DMS53 (cell line): Measurements from ENCODE around the gene GPR153.

ENCODE experiments used
- DNase-seq: peaks from one replicate; lab custom pipeline; 2025; lab: John Stamatoyannopoulos, UW

The GPR153 gene

DNA sequence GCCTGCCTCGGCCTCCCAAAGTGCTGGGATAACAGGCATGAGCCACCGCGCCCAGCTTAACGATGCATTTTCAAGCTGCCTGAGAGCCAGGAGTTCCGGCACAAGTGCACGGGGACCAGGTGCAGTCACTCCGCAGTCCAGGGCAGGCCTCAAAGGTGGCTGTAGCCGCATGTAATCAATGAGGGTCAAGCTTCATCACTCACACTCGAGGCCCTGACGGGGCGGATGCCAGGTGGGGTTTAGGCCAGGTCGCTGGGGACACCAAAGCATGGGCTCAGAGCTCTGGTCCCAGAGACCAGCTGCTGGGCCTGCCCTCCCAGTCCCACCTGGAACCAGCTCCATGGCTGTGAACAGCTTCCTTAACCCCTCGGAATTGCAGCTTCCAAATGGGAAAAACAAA lies 26.1 kb upstream of the GPR153 start:
- no peak for DNase-seq

- DNase-seq = no peak
Observed at GRCh38 chr1:6286266-6286665, 25.4 kb upstream of the GPR153 start.

DNA sequence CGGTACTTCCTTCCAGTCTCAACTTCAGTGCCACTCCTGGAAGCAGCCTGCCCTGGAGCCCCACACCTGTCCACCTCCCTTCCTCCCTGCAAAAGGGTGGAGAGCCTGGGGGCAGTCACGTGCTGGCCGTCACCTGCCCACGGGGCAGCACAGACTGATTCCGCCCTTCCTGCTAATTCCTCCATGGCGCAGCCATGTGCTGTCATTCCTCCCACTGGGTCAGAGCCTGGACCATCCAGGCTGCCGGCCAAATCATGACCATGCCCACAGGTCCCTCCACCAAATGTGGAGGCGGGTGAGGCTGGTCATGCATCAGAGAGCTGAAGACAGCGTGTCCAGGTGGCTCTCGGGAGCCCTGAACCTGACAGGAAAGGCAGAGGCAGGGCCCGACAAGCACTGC lies 24.4 kb upstream of the GPR153 start:
- no peak for DNase-seq

GRCh38 chr1:6282577-6283270 lies 21.8 kb upstream of the GPR153 start:
- DNase-seq = no peak

DNA sequence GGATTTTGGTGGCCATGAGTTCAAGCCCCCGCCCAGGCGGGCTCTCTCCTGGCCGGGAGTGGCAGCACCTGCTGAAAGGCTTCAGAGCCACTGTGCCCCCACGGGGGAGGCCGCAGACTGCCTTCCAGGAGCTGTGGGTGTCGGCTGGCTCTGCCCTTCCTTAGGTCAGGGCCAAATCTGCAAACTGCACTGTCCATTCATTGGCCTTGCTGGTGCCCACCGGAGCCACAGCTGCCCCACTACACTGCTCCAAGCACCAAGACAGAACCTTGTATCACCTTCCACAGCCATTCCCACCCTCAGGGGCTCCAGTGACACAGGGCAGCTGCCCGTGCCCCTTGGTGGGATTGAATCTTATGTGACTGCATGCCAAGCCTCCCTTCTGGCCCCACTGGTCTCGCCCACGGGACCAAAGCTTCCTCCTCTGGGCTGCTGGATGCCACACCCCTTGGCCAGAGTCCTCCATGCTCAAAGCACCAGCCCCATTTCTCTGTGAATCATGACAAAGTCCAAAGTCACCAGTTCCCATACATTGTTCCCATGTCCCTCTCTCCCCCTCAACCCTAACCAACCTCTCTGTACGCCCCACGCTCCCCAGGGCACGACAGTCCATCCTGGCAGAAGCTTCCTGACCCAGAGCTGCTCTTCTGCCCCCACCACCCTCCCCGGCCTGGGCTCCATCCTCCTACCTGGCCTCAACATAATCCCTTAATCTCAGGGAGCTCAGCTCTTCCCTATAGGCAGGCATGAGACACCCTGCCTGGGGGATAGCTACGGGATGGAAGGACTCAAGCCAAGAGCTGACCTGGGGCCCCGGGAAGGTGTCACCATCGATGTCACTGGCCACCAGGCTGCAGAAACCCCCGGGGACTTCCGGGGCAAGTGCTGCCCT lies 20.9 kb upstream of the GPR153 start:
- no peak for DNase-seq

- peak; percentile 40 for DNase-seq
Observed at GRCh38 chr1:6280761-6281451, 20.0 kb upstream of the GPR153 start.

GRCh38 chr1:6279613-6280383 lies 18.9 kb upstream of the GPR153 start:
- no peak for DNase-seq

- no peak for DNase-seq
Observed at GRCh38 chr1:6279066-6279465, 18.2 kb upstream of the GPR153 start.

GRCh38 chr1:6278263-6278662 lies 17.4 kb upstream of the GPR153 start:
- DNase-seq = no peak

DNA sequence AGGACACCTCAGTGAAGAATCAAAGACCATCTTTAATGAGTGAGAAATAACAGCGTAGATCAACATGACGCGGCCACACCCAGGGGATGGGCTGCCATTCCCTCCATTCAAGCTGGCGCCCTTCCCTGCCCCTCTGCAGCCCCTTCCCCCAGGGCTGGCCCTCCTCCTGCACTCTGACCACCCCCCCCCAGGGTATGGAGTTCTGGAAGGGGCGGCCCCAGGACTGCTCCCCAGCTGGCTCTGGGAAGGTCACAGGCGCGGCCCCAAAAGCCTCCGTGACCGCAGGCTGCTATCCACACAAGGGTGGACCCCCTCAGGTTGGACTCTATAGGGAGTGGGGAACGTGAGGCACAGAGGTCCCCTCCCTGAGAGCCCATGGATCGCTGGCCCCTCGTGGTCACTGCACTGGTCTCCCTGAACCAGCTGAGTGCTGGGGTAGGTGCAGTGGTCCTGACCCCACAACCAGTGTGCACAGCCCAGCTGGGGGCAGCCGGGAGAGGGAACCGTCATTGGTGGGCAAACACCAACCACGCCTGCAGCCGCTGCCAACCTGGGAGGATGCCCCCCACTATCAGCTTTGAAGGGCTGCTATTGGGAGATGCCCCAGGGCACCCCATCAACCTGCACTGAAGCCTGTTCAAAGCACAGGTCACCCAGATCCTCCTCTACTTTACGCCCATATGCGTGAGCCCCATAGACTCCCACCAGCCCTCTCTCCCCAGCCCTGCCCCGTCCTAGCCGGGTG lies 16.1 kb upstream of the GPR153 start:
- DNase-seq = no peak

- DNase-seq = no peak
Observed at GRCh38 chr1:6275826-6276782, 15.2 kb upstream of the GPR153 start.

GRCh38 chr1:6274622-6275139 lies 13.8 kb upstream of the GPR153 start:
- DNase-seq = no peak

- no peak for DNase-seq
Observed at GRCh38 chr1:6274102-6274501, 13.2 kb upstream of the GPR153 start.

DNA sequence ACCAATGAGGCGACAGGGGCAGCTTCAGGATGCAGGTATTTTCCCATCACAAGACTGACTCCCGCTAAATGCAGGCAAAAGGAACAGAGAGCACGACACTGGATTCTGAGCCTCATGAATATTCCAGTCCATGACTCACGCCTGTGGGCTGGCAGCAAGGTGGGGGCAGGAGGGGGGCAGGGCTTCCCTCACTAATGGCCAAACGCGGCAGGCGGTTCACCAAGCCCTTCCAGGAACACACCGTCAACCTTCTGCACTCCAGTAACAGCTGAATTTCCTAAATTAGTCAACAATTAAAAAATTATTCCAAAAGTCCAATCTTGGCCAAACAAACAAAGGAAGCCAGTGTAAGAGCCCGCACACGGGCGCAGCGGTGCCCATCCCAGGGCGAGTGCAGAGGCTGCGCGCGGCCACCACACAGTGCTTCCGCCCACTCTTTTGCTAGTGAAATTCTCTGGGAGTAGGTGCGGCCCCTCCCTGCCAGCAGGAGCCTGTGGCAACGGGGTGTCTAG lies 12.5 kb upstream of the GPR153 start:
- no peak for DNase-seq

DNA sequence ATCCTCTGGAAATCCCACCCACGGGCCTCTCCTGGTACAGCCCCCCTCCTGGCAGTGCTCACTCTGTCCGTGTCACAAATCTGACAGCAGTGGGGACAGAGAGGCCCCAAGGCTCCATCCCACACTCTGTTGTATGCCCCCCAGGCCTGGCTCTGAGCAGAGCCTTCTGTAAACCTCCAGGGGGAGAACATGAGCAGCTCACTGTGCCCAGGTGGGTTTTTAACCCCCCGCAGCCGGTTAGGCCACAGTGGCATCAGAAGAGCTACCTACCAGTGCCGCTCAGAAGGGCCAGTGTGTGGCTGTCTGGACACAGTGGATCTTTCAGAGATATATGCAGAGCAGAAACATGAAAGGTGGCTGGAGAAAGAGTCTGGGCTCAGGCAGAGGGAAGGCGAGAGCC lies 12.0 kb upstream of the GPR153 start:
- DNase-seq = no peak

DNA sequence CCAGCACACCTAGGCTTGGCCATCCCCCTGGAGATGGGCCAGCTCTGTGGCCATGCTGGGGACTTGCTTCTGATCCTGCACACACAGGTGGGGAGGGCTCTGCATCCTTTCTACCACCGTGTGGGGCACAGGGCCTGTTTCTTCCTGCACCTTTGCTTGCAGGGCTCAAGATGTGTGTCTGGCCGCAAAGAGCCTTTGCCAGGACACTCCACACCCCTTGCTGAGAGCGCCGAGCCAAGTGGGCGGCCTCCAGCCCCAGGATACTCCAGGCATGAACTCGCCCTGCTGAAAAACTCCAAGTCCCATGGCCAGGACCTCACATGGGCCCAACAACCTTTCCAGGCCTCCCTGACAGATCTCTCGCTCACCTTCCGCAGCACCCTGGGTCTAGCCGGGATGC lies 11.6 kb upstream of the GPR153 start:
- no peak for DNase-seq

DNA sequence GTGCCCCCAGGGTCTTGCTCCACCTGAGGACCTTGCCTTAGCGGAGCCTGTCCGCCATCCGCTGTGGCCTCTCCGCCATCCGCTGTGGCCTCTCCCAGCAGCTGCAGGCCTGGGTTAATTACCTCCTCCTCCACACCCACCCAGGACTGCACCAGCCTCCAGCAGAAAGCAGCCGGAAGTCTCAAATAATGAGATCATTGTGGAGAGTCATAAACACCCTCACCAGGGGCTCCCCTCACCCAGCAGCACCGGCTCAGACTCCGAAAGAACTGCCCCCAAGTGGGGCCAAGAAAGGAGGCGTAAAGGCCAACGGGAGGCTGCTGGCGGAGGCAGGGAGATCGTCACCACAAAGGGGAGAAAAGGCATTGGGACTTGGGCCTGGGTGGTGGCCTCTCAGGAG lies 10.7 kb upstream of the GPR153 start:
- DNase-seq = no peak

- no peak for DNase-seq
Observed at GRCh38 chr1:6271006-6271405, 10.1 kb upstream of the GPR153 start.

- DNase-seq = peak; percentile 15
Observed at GRCh38 chr1:6270401-6270800, 9.5 kb upstream of the GPR153 start.
